ENCODE measurements around the gene DTX1.

DNA sequence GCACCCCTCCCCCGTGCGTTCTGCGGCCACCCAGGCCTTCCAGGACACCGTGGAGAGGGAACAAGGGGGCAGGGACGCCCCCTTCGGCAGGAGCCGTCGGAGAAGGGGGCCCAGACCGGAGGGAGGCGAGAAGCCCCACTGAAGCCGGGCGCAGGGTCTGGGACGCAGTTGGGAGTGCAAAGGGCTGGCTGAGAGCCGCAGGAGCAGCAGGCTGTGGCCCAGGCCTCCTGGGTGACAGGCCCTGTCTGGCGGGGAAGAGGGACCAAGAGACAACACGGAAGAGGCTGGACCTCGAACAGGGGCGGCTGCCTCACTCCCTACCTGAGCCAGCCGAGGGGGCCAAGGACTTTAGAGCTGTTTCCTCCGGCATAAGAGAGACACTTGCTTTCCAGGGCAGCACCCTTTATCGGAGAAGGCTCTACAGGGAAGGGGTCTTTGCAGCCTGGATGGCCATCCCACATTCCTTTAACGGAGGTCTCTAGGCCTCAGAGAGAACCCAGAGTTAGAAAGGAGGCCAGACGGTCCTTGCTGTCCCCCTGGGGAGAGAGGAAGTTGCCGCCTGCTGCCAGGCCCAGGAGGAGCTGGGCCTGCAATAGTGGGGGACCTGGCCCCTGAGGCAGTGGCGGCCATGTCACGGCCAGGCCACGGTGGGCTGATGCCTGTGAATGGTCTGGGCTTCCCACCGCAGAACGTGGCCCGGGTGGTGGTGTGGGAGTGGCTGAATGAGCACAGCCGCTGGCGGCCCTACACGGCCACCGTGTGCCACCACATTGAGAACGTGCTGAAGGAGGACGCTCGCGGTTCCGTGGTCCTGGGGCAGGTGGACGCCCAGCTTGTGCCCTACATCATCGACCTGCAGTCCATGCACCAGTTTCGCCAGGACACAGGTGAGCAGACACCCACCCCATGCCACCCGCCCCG is 1.3 kb downstream of the DTX1 start:
- TF ChIP-seq CTCF (conservative IDR thresholded peaks at IDR 0.05; ENCODE audit: low read depth, low read length) = no peak
- TF ChIP-seq EZH2 (IDR thresholded peaks at IDR 0.05; ENCODE audit: borderline replicate concordance, low read depth, low read length, poor library complexity, severe bottlenecking) = no peak
